ENCODE measurements around the gene FYN.

GRCh38 chr6:111702268-111702667 lies 171.0 kb downstream of the FYN start:
- TF ChIP-seq CTCF (IDR thresholded peaks at IDR 0.05; ENCODE audit: borderline replicate concordance, extremely low read depth, low read length, poor library complexity, severe bottlenecking) (no peak), EZH2 (IDR thresholded peaks at IDR 0.05; ENCODE audit: borderline replicate concordance, low read depth, low read length, severe bottlenecking) (no peak)
